Neural cell (in vitro differentiated cells): ENCODE data around the gene BTBD9. TPM values are rescaled to one million over a fixed set of nuclear protein-coding genes. Genes with fewer than 3 reads are reported as not detected.

Experiments used
- H2AFZ ChIP-seq: fragments of 200-600, 300-800 bp; sonication (generic), shearing (Covaris generic); 2 replicates; pipeline ENCODE4 v1.6.0; 2014; ENCODE audit warnings: low read depth, mild to moderate bottlenecking, antibody characterized with exemption, low read length, moderate library complexity
- H3F3A ChIP-seq: fragments of 200-600 bp; shearing (Covaris generic); 2 replicates; pipeline ENCODE4 v1.6.1; 2016; ENCODE audit warnings: mild to moderate bottlenecking, moderate library complexity, mixed read lengths, antibody characterized with exemption, low read length; ENCODE audit not compliant: insufficient read depth, poor library complexity, severe bottlenecking
- H3K27ac ChIP-seq: fragments of 200-600, 300-800 bp; sonication (generic), shearing (Covaris generic); 2 replicates; pipeline ENCODE4 v1.5.1; 2014; ENCODE audit warnings: mild to moderate bottlenecking, low read length, moderate library complexity
- H3K27me3 ChIP-seq: fragments of 300-800, 200-600 bp; sonication (generic), shearing (Covaris generic); 2 replicates; pipeline ENCODE4 v1.6.0; 2014; ENCODE audit warnings: mild to moderate bottlenecking, low read depth, low read length, moderate library complexity; ENCODE audit not compliant: insufficient read depth
- H3K36me3 ChIP-seq: fragments of 300-800, 200-600 bp; sonication (generic), shearing (Covaris generic); 2 replicates; pipeline ENCODE4 v1.5.1; 2014; ENCODE audit warnings: mild to moderate bottlenecking, antibody characterized with exemption, low read length, moderate library complexity; ENCODE audit not compliant: insufficient read depth
- H3K4me2 ChIP-seq: fragments of 300-800, 200-600 bp; sonication (generic), shearing (Covaris generic); 2 replicates; pipeline ENCODE4 v1.6.0; 2014; ENCODE audit warnings: mild to moderate bottlenecking, low read length
- H3K4me3 ChIP-seq: fragments of 300-800, 200-600 bp; sonication (generic), shearing (Covaris generic); 2 replicates; pipeline ENCODE4 v1.5.1; 2014; ENCODE audit warnings: mild to moderate bottlenecking, low read length, moderate library complexity
- H3K79me2 ChIP-seq: fragments of 200-600 bp; shearing (Covaris generic); replicated peaks from 2 replicates; pipeline ENCODE4 v1.6.0; 2014; ENCODE audit warnings: mild to moderate bottlenecking, low read length, moderate library complexity; ENCODE audit not compliant: insufficient read depth
- H3K9ac ChIP-seq: fragments of 300-800, 200-600 bp; sonication (generic), shearing (Covaris generic); 2 replicates; pipeline ENCODE4 v1.6.1; 2016; ENCODE audit warnings: mild to moderate bottlenecking, low read length, mixed read lengths
- H3K9me2 ChIP-seq: fragments of 200-600 bp; shearing (Covaris generic); 2 replicates; pipeline ENCODE4 v1.6.1; 2016; ENCODE audit warnings: mild to moderate bottlenecking, low read length, mixed read lengths; ENCODE audit not compliant: insufficient read depth
- H3K9me3 ChIP-seq: fragments of 200-600, 300-800 bp; sonication (generic), shearing (Covaris generic); 2 replicates; pipeline ENCODE4 v1.6.1; 2016; ENCODE audit warnings: mild to moderate bottlenecking, mixed run types, low read length, moderate library complexity, mixed read lengths
- H4K20me1 ChIP-seq: fragments of 200-600 bp; shearing (Covaris generic); 2 replicates; pipeline ENCODE4 v1.6.1; 2016; ENCODE audit warnings: mild to moderate bottlenecking, mixed run types; ENCODE audit not compliant: insufficient read depth
- CTCF ChIP-seq: fragments of 450-650 bp; IDR thresholded peaks from 2 replicates; pipeline ENCODE4 v1.5.1; 2014; ENCODE audit warnings: antibody characterized with exemption, mild to moderate bottlenecking, moderate library complexity; ENCODE audit not compliant: poor library complexity, severe bottlenecking
- EP300 ChIP-seq: fragments of 450-650 bp; conservative IDR thresholded peaks from 2 replicates; pipeline ENCODE4 v1.6.1; 2014; ENCODE audit warnings: antibody characterized with exemption, mild to moderate bottlenecking, moderate library complexity; ENCODE audit not compliant: poor library complexity, severe bottlenecking
- EZH2 ChIP-seq: fragments of 200-600, 300-800 bp; shearing (Covaris generic), sonication (generic); IDR thresholded peaks from 2 replicates; pipeline ENCODE4 v1.6.1; 2014; ENCODE audit warnings: antibody characterized with exemption, low read length, borderline replicate concordance, mild to moderate bottlenecking; ENCODE audit not compliant: insufficient read depth, poor library complexity, severe bottlenecking
- MXI1 ChIP-seq: fragments of 450-650 bp; conservative IDR thresholded peaks from 2 replicates; pipeline ENCODE4 v1.6.1; 2014; ENCODE audit warnings: antibody characterized with exemption, mild to moderate bottlenecking; ENCODE audit not compliant: poor library complexity, severe bottlenecking
- RAD21 ChIP-seq: fragments of 450-650 bp; conservative IDR thresholded peaks from 2 replicates; pipeline ENCODE4 v1.6.1; 2014; ENCODE audit warnings: antibody characterized with exemption, mild to moderate bottlenecking, moderate library complexity
- SMC3 ChIP-seq: fragments of 450-650 bp; conservative IDR thresholded peaks from 2 replicates; pipeline ENCODE4 v1.6.1; 2014; ENCODE audit warnings: antibody characterized with exemption, mild to moderate bottlenecking, moderate library complexity; ENCODE audit not compliant: poor library complexity
- TAF1 ChIP-seq: IDR thresholded peaks from 2 replicates; pipeline ENCODE4 v1.6.1; 2012; ENCODE audit warnings: low read depth
- polyA plus RNA-seq: library from polyadenylated mRNA; depleted of rRNA; stranded (reverse); fragments of >200 nt; gene quantifications from 2 replicates; pipeline ENCODE4 v1.2.3, GENCODE V29; 2014
- TF ChIP-seq, protein P1 (sequence below): IDR thresholded peaks from 2 replicates; pipeline ENCODE4 v1.6.1; 2012; ENCODE audit warnings: borderline replicate concordance

The BTBD9 gene
- polyA plus RNA-seq, 1 donor from 2014 or later = 6.2 TPM

GRCh38 chr6:38570750-38571149, 69.0 kb downstream of the BTBD9 start:
- no peak overlapping the region for H3K9ac ChIP-seq
- no peak overlapping the region for H2AFZ ChIP-seq
- no peaks in the 10 kb centered on the region for H3K9me2 ChIP-seq
- H3F3A ChIP-seq = no peaks in the 10 kb centered on the region
- no peaks in the 10 kb centered on the region for H3K79me2 ChIP-seq
- TF ChIP-seq CTCF (peak; percentile 77), RAD21 (peak; percentile 84), SMC3 (peak; percentile 83)
- TF ChIP-seq, protein P1, sequence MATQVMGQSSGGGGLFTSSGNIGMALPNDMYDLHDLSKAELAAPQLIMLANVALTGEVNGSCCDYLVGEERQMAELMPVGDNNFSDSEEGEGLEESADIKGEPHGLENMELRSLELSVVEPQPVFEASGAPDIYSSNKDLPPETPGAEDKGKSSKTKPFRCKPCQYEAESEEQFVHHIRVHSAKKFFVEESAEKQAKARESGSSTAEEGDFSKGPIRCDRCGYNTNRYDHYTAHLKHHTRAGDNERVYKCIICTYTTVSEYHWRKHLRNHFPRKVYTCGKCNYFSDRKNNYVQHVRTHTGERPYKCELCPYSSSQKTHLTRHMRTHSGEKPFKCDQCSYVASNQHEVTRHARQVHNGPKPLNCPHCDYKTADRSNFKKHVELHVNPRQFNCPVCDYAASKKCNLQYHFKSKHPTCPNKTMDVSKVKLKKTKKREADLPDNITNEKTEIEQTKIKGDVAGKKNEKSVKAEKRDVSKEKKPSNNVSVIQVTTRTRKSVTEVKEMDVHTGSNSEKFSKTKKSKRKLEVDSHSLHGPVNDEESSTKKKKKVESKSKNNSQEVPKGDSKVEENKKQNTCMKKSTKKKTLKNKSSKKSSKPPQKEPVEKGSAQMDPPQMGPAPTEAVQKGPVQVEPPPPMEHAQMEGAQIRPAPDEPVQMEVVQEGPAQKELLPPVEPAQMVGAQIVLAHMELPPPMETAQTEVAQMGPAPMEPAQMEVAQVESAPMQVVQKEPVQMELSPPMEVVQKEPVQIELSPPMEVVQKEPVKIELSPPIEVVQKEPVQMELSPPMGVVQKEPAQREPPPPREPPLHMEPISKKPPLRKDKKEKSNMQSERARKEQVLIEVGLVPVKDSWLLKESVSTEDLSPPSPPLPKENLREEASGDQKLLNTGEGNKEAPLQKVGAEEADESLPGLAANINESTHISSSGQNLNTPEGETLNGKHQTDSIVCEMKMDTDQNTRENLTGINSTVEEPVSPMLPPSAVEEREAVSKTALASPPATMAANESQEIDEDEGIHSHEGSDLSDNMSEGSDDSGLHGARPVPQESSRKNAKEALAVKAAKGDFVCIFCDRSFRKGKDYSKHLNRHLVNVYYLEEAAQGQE = no peak
- no peak overlapping the region for H3K4me3 ChIP-seq
- no peaks in the 10 kb centered on the region for H4K20me1 ChIP-seq
- no peak overlapping the region for H3K4me2 ChIP-seq
- no peaks in the 10 kb centered on the region for H3K9me3 ChIP-seq
- H3K27me3 ChIP-seq = no peaks in the 10 kb centered on the region
- H3K27ac ChIP-seq = no peak overlapping the region
- no peaks in the 10 kb centered on the region for H3K36me3 ChIP-seq

GRCh38 chr6:38567436-38567835, 72.3 kb downstream of the BTBD9 start:
- H3K9me2 ChIP-seq = no peaks in the 10 kb centered on the region
- TF ChIP-seq MXI1 = no peak
- no peak for TF ChIP-seq EP300
- H2AFZ ChIP-seq = no peak overlapping the region
- no peaks in the 10 kb centered on the region for H3K9me3 ChIP-seq
- no peak overlapping the region for H3K9ac ChIP-seq
- H3K36me3 ChIP-seq = no peaks in the 10 kb centered on the region
- H3K4me2 ChIP-seq = no peak overlapping the region
- no peaks in the 10 kb centered on the region for H4K20me1 ChIP-seq
- no peaks in the 10 kb centered on the region for H3K27me3 ChIP-seq
- no peaks in the 10 kb centered on the region for H3F3A ChIP-seq
- no peaks in the 10 kb centered on the region for H3K79me2 ChIP-seq
- no peak overlapping the region for H3K27ac ChIP-seq
- no peak overlapping the region for H3K4me3 ChIP-seq

- no peaks in the 10 kb centered on the region for H3K79me2 ChIP-seq
- no peak overlapping the region for H3K9ac ChIP-seq
- no peaks in the 10 kb centered on the region for H3K9me3 ChIP-seq
- no peak for TF ChIP-seq MXI1
- TF ChIP-seq EZH2 = no peak
- TF ChIP-seq TAF1 = no peak
- no peak overlapping the region for H3K27ac ChIP-seq
- H3K9me2 ChIP-seq = no peaks in the 10 kb centered on the region
- no peaks in the 10 kb centered on the region for H4K20me1 ChIP-seq
- H3K36me3 ChIP-seq = no peaks in the 10 kb centered on the region
- no peak overlapping the region for H2AFZ ChIP-seq
- H3K4me3 ChIP-seq = no peak overlapping the region
- no peaks in the 10 kb centered on the region for H3F3A ChIP-seq
- no peak overlapping the region for H3K4me2 ChIP-seq
- H3K27me3 ChIP-seq = no peaks in the 10 kb centered on the region
These were observed 73.3 kb downstream of the BTBD9 start for GRCh38 chr6:38566295-38567030.
